IMR-90 (cell line): ENCODE data around the gene MOCS1. TPM values are rescaled to one million over a fixed set of nuclear protein-coding genes. Genes with fewer than 3 reads are reported as not detected.

Experiments
- ATAC-seq: fragments of 200-7000 bp; cut with Tn5 transposase; 2 replicates; pipeline ENCODE4 v1.9.1; 2020; ENCODE audit warnings: low read depth, mild to moderate bottlenecking, moderate library complexity
- BruUV-seq: library from RNA; stranded (reverse); fragments of 400-500 nt; replicated peaks from 2 replicates; lab custom pipeline; 2021; lab: Mats Ljungman, UMichigan
- CTCF ChIA-PET: fragments of 300-600 bp; formaldehyde crosslinking; extraction: SDS; loops from one replicate; lab custom pipeline; 2021; ENCODE audit warnings: antibody characterized with exemption; lab: Yijun Ruan, JAX
- POLR2A ChIA-PET: fragments of 300-600 bp; sonication (Branson Sonifier 250); formaldehyde crosslinking; loops from one replicate; lab custom pipeline; 2022; ENCODE audit warnings: antibody characterized with exemption; ENCODE audit not compliant: unreplicated experiment; lab: Charles Lee
- DNase-seq: peaks from one replicate; pipeline ENCODE4 v3.0.0; 2013
- H2AFZ ChIP-seq: replicated peaks from 2 replicates; pipeline ENCODE3; 2013; ENCODE audit warnings: low read length, mild to moderate bottlenecking; ENCODE audit not compliant: poor library complexity
- H2AK5ac ChIP-seq: 2 replicates; pipeline ENCODE4 v1.6.1; 2013; ENCODE audit warnings: low read depth, low read length, inconsistent platforms
- H2AK9ac ChIP-seq: replicated peaks from 2 replicates; pipeline ENCODE3; 2013; ENCODE audit warnings: mild to moderate bottlenecking, low read depth, low read length, moderate library complexity; ENCODE audit not compliant: poor library complexity
- H2BK120ac ChIP-seq: 2 replicates; pipeline ENCODE4 v1.6.1; 2013; ENCODE audit warnings: low read depth, low read length, inconsistent platforms
- H2BK15ac ChIP-seq: 3 replicates; pipeline ENCODE4 v1.6.1; 2013; ENCODE audit warnings: low read depth, low read length, inconsistent platforms
- H2BK20ac ChIP-seq: 2 replicates; pipeline ENCODE4 v1.6.1; 2013; ENCODE audit warnings: low read depth, mild to moderate bottlenecking, inconsistent platforms, low read length, moderate library complexity
- H2BK5ac ChIP-seq: 2 replicates; pipeline ENCODE4 v1.6.1; 2013; ENCODE audit warnings: mild to moderate bottlenecking, low read depth, low read length, inconsistent platforms; ENCODE audit not compliant: poor library complexity, severe bottlenecking
- H3K14ac ChIP-seq: replicated peaks from 2 replicates; pipeline ENCODE4 v1.6.1; 2013; ENCODE audit warnings: low read depth, low read length, inconsistent platforms
- H3K18ac ChIP-seq: 2 replicates; pipeline ENCODE4 v1.6.1; 2013; ENCODE audit warnings: low read depth, low read length, control low read depth
- H3K23ac ChIP-seq: 2 replicates; pipeline ENCODE4 v1.6.1; 2013; ENCODE audit warnings: low read depth, low read length, inconsistent platforms
- H3K27ac ChIP-seq: 2 replicates; pipeline ENCODE4 v1.5.1; 2013; ENCODE audit warnings: mild to moderate bottlenecking, control low read depth, low read length; ENCODE audit not compliant: insufficient read depth
- H3K27me3 ChIP-seq: 2 replicates; pipeline ENCODE4 v1.6.1; 2013; ENCODE audit warnings: low read length; ENCODE audit not compliant: control insufficient read depth, insufficient read depth
- H3K36me3 ChIP-seq: 2 replicates; pipeline ENCODE4 v1.6.1; 2013; ENCODE audit warnings: low read length, mixed read lengths; ENCODE audit not compliant: control insufficient read depth, insufficient read depth
- H3K4ac ChIP-seq: 2 replicates; pipeline ENCODE4 v1.6.1; 2013; ENCODE audit warnings: low read depth, low read length, inconsistent platforms
- H3K4me1 ChIP-seq: 2 replicates; pipeline ENCODE4 v1.6.1; 2013; ENCODE audit warnings: low read length, mixed read lengths; ENCODE audit not compliant: control insufficient read depth, insufficient read depth
- H3K4me2 ChIP-seq: 2 replicates; pipeline ENCODE4 v1.6.1; 2013; ENCODE audit warnings: low read depth, mild to moderate bottlenecking, control low read depth, low read length, moderate library complexity
- H3K4me3 ChIP-seq: 2 replicates; pipeline ENCODE4 v1.5.1; 2013; ENCODE audit warnings: low read depth, mild to moderate bottlenecking, control low read depth, low read length, moderate library complexity; ENCODE audit not compliant: insufficient read depth
- H3K56ac ChIP-seq: 2 replicates; pipeline ENCODE4 v1.6.1; 2013; ENCODE audit warnings: low read length, inconsistent platforms; ENCODE audit not compliant: insufficient read depth; ENCODE audit errors: extremely low read depth
- H3K79me1 ChIP-seq, 2 experiments: 2 replicates each; pipeline ENCODE4 v1.6.1; 2013; ENCODE audit warnings: low read length in 2 of 2, inconsistent platforms in 1 of 2, low read depth in 1 of 2
- H3K9ac ChIP-seq: 2 replicates; pipeline ENCODE4 v1.6.1; 2013; ENCODE audit warnings: low read depth, low read length, control low read depth
- H3K9me1 ChIP-seq: 2 replicates; pipeline ENCODE4 v1.6.1; 2013; ENCODE audit warnings: low read length, inconsistent platforms; ENCODE audit not compliant: insufficient read depth
- H3K9me3 ChIP-seq: 2 replicates; pipeline ENCODE4 v1.6.1; 2013; ENCODE audit warnings: low read length; ENCODE audit not compliant: control insufficient read depth, insufficient read depth
- H4K20me1 ChIP-seq: 2 replicates; pipeline ENCODE4 v1.6.1; 2013; ENCODE audit warnings: low read length, inconsistent platforms; ENCODE audit not compliant: insufficient read depth
- H4K5ac ChIP-seq: 2 replicates; pipeline ENCODE4 v1.6.1; 2013; ENCODE audit warnings: mild to moderate bottlenecking, low read depth, low read length, control low read depth
- H4K8ac ChIP-seq, 2 experiments: 2 replicates each; pipeline ENCODE4 v1.6.1; 2013; ENCODE audit warnings: low read depth in 2 of 2, low read length in 2 of 2, control low read depth in 1 of 2, inconsistent platforms in 1 of 2
- H4K91ac ChIP-seq: 2 replicates; pipeline ENCODE4 v1.6.1; 2013; ENCODE audit warnings: low read depth, low read length, inconsistent platforms; ENCODE audit not compliant: insufficient read depth
- BHLHE40 ChIP-seq: fragments of 150-350 bp; IDR thresholded peaks from 2 replicates; pipeline ENCODE4 v1.6.1; 2016; ENCODE audit warnings: mild to moderate bottlenecking, low read depth, low read length
- CEBPB ChIP-seq: IDR thresholded peaks from 2 replicates; pipeline ENCODE4 v1.6.1; 2012; ENCODE audit warnings: low read depth, low read length, improper control_type of control experiment
- FOS ChIP-seq: fragments of 150-350 bp; IDR thresholded peaks from 2 replicates; pipeline ENCODE4 v1.6.1; 2016; ENCODE audit warnings: low read depth, low read length
- MXI1 ChIP-seq: IDR thresholded peaks from 2 replicates; pipeline ENCODE4 v1.6.1; 2012; ENCODE audit warnings: low read depth, mild to moderate bottlenecking, low read length, moderate library complexity, borderline replicate concordance
- NFE2L2 ChIP-seq: fragments of 150-350 bp; IDR thresholded peaks from 2 replicates; pipeline ENCODE4 v1.6.1; 2016; ENCODE audit warnings: low read depth, mild to moderate bottlenecking, low read length
- RCOR1 ChIP-seq: IDR thresholded peaks from 2 replicates; pipeline ENCODE4 v1.6.1; 2012; ENCODE audit warnings: mild to moderate bottlenecking, low read length, improper control_type of control experiment; ENCODE audit not compliant: insufficient replicate concordance
- WGBS, 2 experiments: methylation state at CpG; one replicate each; pipeline versions ENCODE4 v1.1.5 to v1.1.7; 2013; ENCODE audit warnings: missing lambda C conversion rate in 2 of 2; ENCODE audit not compliant: insufficient read length in 1 of 2; ENCODE audit errors: extremely low coverage in 2 of 2; 5-methylcytosine and 5-hydroxymethylcytosine counted together
- dilution Hi-C: fragments of 300-500 bp; cut with HindIII; formaldehyde crosslinking; loops from one replicate; pipeline ENCODE4 v1.14.3; 2018; ENCODE audit warnings: low sequenced_read_pairs; ENCODE audit not compliant: unreplicated experiment
- in situ Hi-C: fragments of 300-500 bp; cut with MboI; formaldehyde crosslinking; loops from 3 replicates; pipeline ENCODE4 v1.14.3; 2019; ENCODE audit warnings: low sequenced_read_pairs, inconsistent platforms, mixed read lengths
- intact Hi-C: fragments of 100-400 bp; cut with micrococcal nuclease; formaldehyde crosslinking; loops from 2 replicates; pipeline ENCODE4 v1.10.0; 2022
- polyA plus RNA-seq, 3 experiments: library from polyadenylated mRNA; depleted of rRNA; stranded (reverse); fragments of >200 nt; gene quantifications; 2 replicates each; pipeline ENCODE4 v1.2.3, GENCODE V29; 2012; ENCODE audit warnings: low replicate concordance in 1 of 3
- total RNA-seq: library from RNA; depleted of rRNA; stranded (reverse); fragments of >200 nt; gene quantifications from 2 replicates; pipeline ENCODE4 v1.2.3, GENCODE V29; 2012
- TF ChIP-seq, protein P1 (sequence below): fragments of 150-350 bp; IDR thresholded peaks from 2 replicates; pipeline ENCODE4 v1.6.1; 2016; ENCODE audit warnings: low read depth, mild to moderate bottlenecking, low read length, moderate library complexity, borderline replicate concordance
- TF ChIP-seq, protein P2 (sequence below): fragments of 150-350 bp; IDR thresholded peaks from 2 replicates; pipeline ENCODE4 v1.6.1; 2017; ENCODE audit warnings: mild to moderate bottlenecking, antibody characterized with exemption, low read length, low read depth
- TF ChIP-seq, protein P3 (sequence below): conservative IDR thresholded peaks from 2 replicates; pipeline ENCODE4 v1.5.1; 2012; ENCODE audit warnings: mild to moderate bottlenecking, low read depth, low read length, improper control_type of control experiment

MOCS1 gene
- total and polyA plus RNA-seq, 2 of the 4 experiments (the other 2 are of a cell fraction): 5.5 to 9.5 TPM

DNA sequence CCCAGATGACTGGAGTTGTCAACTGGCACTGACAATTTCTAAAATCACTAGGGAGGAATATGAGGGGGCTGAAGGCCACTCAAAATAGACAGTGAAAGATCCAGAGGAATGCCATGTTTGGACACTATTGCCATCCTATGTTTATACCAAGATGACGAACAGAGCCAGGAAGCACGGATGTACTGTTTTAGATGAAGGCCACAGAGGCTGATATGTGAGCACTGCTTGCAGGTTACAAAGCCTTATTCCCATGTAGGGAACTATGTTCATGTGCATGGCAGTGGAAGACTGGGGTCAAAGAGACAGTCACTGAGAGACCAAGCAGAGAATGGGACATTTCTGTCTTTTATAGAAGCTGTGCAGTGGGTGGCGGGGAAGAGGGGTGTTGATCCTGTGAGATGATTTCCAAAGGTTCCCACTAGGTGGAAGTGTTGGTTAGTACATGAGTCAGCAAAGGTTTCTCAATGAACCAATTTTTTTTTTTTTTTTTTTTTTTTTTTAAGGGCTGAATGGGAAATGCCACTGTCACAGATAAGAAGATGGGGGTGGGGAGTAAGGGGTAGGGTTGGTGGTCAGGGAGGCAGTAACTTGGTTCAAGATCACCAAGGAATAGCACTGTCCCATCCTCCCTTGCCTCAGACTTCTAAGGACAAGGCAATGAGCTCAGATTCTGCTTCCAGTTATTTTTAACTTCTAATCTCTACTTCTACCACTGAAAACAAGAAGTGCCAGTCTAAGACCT lies 46.7 kb upstream of the MOCS1 start (continued):
- TF ChIP-seq RCOR1 (no peak), CEBPB (peak; percentile 58)

DNA sequence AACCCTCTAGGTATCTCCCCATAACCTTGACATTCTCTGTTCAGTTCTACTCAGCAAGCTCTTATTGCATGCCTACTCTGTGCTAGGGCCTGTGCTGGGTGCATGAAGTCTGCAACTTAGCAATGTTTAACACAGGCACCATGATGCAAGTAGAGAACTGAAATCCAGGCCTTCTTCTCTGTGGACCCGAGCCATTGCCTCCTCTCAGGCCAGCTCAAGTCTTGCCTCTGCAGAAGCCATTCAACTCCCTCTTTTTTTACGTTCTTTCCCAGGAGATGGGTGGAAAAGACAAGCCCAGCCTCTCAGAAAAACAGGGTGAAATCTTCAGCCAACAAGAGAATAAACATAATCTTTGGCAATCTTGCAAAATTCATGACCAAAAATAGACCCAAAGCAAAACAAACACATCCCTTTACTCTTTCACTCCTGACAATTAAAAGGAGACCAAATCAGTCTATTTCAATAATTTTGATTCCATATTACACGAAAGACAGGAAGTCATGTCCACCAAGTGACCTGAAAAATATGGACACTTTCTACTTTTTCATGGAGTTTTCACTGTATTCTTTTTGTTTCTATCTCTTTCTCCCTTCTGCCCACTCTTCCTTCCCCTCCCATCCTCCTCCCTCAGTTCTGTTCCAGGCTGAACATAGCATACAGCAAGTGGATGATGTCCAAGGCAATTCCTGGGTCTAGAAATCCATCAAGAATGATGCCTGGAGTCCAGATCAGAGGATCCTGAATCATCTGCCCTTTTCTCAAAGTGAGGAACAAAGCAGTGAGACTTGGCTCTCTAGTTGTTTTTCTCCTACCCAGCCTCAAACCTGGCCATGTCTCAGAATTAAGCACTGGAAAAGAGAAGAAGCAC lies 45.4 kb upstream of the MOCS1 start:
- no peak overlapping the region for H2AK9ac ChIP-seq
- no peak for DNase-seq
- dilution Hi-C loops: no loop called here
- ChIA-PET POLR2A (no interaction called here), CTCF (interaction anchor here (1.0 to 1.1 kb wide), 2 partner anchors 324 to 330 kb away, joined by 3 to 6 read pairs; no protein-coding TSS in a partner anchor)
- intact Hi-C loops: loop anchor here (2.0 kb wide), 3 partner anchors 41 to 1087 kb away; no protein-coding TSS in a partner anchor
- no peak overlapping the region for H3K18ac ChIP-seq
- no peak overlapping the region for H3K4me2 ChIP-seq
- no peaks in the 10 kb centered on the region for H3K36me3 ChIP-seq
- no peak overlapping the region for H2BK15ac ChIP-seq
- no peaks in the 10 kb centered on the region for H3K9me3 ChIP-seq
- peak overlapping the region; percentile 26 for H2BK120ac ChIP-seq
- no peak overlapping the region for H4K8ac ChIP-seq
- H3K4me1 ChIP-seq: peaks cover 5% of the 10 kb centered on the region
- WGBS, 2 experiments: 33% methylated on average over 1 of the region's 3 CpGs; no CpG with 5 or more reads in 1 of the 2 experiments
- no peak for ATAC-seq
- H3K56ac ChIP-seq: no peak overlapping the region
- H3K23ac ChIP-seq: no peak overlapping the region
- H3K27me3 ChIP-seq: peaks cover 6% of the 10 kb centered on the region; the same call in 1 of the 2 replicates
- no peak overlapping the region for H3K4me3 ChIP-seq
- H3K79me1 ChIP-seq: no peaks in the 10 kb centered on the region
- H3K4ac ChIP-seq: peak overlapping the region; percentile 29; the same call in 1 of the 2 replicates
- in situ Hi-C loops: loop anchor here (5.0 to 25.0 kb wide), 2 partner anchors 333 to 1058 kb away; partner anchors contain the start of genes TSPO2 and UNC5CL
- H3K9ac ChIP-seq: no peak overlapping the region
- H4K91ac ChIP-seq: no peak overlapping the region
- H2AFZ ChIP-seq: no peak overlapping the region
- H2BK20ac ChIP-seq: peak overlapping the region; percentile 48
- H2BK5ac ChIP-seq: no peak overlapping the region
- BruUV-seq: no TSS peak
- H4K5ac ChIP-seq: no peak overlapping the region
- H3K14ac ChIP-seq: no peak overlapping the region
- no peak overlapping the region for H2AK5ac ChIP-seq
- H3K27ac ChIP-seq: no peak overlapping the region
- no peaks in the 10 kb centered on the region for H4K20me1 ChIP-seq
- peaks cover 3% of the 10 kb centered on the region; the same call in 1 of the 2 replicates for H3K9me1 ChIP-seq
- TF ChIP-seq, protein P1, sequence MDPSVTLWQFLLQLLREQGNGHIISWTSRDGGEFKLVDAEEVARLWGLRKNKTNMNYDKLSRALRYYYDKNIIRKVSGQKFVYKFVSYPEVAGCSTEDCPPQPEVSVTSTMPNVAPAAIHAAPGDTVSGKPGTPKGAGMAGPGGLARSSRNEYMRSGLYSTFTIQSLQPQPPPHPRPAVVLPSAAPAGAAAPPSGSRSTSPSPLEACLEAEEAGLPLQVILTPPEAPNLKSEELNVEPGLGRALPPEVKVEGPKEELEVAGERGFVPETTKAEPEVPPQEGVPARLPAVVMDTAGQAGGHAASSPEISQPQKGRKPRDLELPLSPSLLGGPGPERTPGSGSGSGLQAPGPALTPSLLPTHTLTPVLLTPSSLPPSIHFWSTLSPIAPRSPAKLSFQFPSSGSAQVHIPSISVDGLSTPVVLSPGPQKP: no peak
- TF ChIP-seq BHLHE40 (no peak), NFE2L2 (no peak), MXI1 (no peak), FOS (no peak), RCOR1 (no peak)
- TF ChIP-seq, protein P2, sequence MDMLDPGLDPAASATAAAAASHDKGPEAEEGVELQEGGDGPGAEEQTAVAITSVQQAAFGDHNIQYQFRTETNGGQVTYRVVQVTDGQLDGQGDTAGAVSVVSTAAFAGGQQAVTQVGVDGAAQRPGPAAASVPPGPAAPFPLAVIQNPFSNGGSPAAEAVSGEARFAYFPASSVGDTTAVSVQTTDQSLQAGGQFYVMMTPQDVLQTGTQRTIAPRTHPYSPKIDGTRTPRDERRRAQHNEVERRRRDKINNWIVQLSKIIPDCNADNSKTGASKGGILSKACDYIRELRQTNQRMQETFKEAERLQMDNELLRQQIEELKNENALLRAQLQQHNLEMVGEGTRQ: no peak
- TF ChIP-seq, protein P3, sequence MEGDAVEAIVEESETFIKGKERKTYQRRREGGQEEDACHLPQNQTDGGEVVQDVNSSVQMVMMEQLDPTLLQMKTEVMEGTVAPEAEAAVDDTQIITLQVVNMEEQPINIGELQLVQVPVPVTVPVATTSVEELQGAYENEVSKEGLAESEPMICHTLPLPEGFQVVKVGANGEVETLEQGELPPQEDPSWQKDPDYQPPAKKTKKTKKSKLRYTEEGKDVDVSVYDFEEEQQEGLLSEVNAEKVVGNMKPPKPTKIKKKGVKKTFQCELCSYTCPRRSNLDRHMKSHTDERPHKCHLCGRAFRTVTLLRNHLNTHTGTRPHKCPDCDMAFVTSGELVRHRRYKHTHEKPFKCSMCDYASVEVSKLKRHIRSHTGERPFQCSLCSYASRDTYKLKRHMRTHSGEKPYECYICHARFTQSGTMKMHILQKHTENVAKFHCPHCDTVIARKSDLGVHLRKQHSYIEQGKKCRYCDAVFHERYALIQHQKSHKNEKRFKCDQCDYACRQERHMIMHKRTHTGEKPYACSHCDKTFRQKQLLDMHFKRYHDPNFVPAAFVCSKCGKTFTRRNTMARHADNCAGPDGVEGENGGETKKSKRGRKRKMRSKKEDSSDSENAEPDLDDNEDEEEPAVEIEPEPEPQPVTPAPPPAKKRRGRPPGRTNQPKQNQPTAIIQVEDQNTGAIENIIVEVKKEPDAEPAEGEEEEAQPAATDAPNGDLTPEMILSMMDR: no peak
